ENCODE measurements around the gene PTX4. TPM values are rescaled to one million over a fixed set of nuclear protein-coding genes. Genes with fewer than 3 reads are reported as not detected.

PTX4 gene
- not detected for polyA plus RNA-seq (ENCODE audit: insufficient read length)
- long read RNA-seq, donor 1, result 0 reads
- long read RNA-seq, donor 2, result 0 reads
- long read RNA-seq, donor 3, result 0 reads
- long read RNA-seq, donor 4, result 0 reads
- long read RNA-seq, donor 5, result 0 reads
- long read RNA-seq, donor 6, result 0 reads
- long read RNA-seq, donor 7, result 0 reads
- long read RNA-seq, donor 8, result 0 reads

- no peak for DNase-seq
These were observed at the start of gene PTX4 for GRCh38 chr16:1488619-1489018. TSS of gene PTX4 (minus strand) at chr16:1488944. CDS start at chr16:1488909, 35 bp downstream.

GRCh38 chr16:1537763-1538289 lies 49.1 kb upstream of the PTX4 start:
- DNase-seq, result no peak

GRCh38 chr16:1537138-1537577 lies 48.4 kb upstream of the PTX4 start:
- DNase-seq, result no peak

GRCh38 chr16:1536601-1537000 lies 47.9 kb upstream of the PTX4 start:
- no peak for DNase-seq

- no peak for DNase-seq
These were observed 46.9 kb upstream of the PTX4 start for GRCh38 chr16:1535391-1536291.

- no peak for DNase-seq
These were observed 45.6 kb upstream of the PTX4 start for GRCh38 chr16:1534021-1535020.

- DNase-seq, result no peak
These were observed 44.8 kb upstream of the PTX4 start, which contains the start of gene TMEM204 for GRCh38 chr16:1533443-1533951. TSS of gene TMEM204 (plus strand) at chr16:1533666. CDS start at chr16:1534276, 610 bp downstream.

GRCh38 chr16:1532771-1533170 lies 44.0 kb upstream of the PTX4 start:
- DNase-seq, result no peak

GRCh38 chr16:1532081-1532760 lies 43.5 kb upstream of the PTX4 start:
- DNase-seq, result no peak

GRCh38 chr16:1531638-1531910 lies 42.8 kb upstream of the PTX4 start:
- no peak for DNase-seq

- DNase-seq, result no peak
These were observed 42.3 kb upstream of the PTX4 start for GRCh38 chr16:1530883-1531637.

- DNase-seq, result no peak
These were observed 41.7 kb upstream of the PTX4 start for GRCh38 chr16:1530349-1530882.

GRCh38 chr16:1528921-1529537 lies 40.3 kb upstream of the PTX4 start:
- DNase-seq, result no peak

- no peak for DNase-seq
These were observed 39.4 kb upstream of the PTX4 start for GRCh38 chr16:1527836-1528811.

- no peak for DNase-seq
These were observed 38.1 kb upstream of the PTX4 start for GRCh38 chr16:1526608-1527555.

- no peak for DNase-seq
These were observed 37.3 kb upstream of the PTX4 start for GRCh38 chr16:1525871-1526607.

GRCh38 chr16:1524366-1524765 lies 35.6 kb upstream of the PTX4 start:
- no peak for DNase-seq
